IPS-15b (cell line): ENCODE data around the gene EDEM3.

Experiments used
- H3K27me3 ChIP-seq: one replicate; pipeline ENCODE4 v1.6.1; 2013; ENCODE audit warnings: low read length; ENCODE audit not compliant: control insufficient read depth, insufficient read depth
- H3K36me3 ChIP-seq: one replicate; pipeline ENCODE4 v1.6.1; 2013; ENCODE audit warnings: low read length; ENCODE audit not compliant: control insufficient read depth, insufficient read depth
- H3K4me1 ChIP-seq: one replicate; pipeline ENCODE4 v1.6.1; 2013; ENCODE audit warnings: mild to moderate bottlenecking, low read length; ENCODE audit not compliant: control insufficient read depth, insufficient read depth
- H3K4me3 ChIP-seq: one replicate; pipeline ENCODE4 v1.5.1; 2013; ENCODE audit warnings: low read depth, low read length
- H3K9ac ChIP-seq: one replicate; pipeline ENCODE4 v1.6.1; 2013; ENCODE audit warnings: low read depth, mild to moderate bottlenecking, low read length
- H3K9me3 ChIP-seq: one replicate; pipeline ENCODE4 v1.6.1; 2013; ENCODE audit warnings: mild to moderate bottlenecking, low read length; ENCODE audit not compliant: control insufficient read depth, insufficient read depth

The EDEM3 gene

GRCh38 chr1:184709418-184709817 is 45.2 kb downstream of the EDEM3 start:
- Histone ChIP-seq H3K36me3 (no peaks in the 10 kb centered on the region), H3K4me3 (no peak overlapping the region), H3K27me3 (no peaks in the 10 kb centered on the region), H3K9me3 (no peaks in the 10 kb centered on the region), H3K4me1 (no peaks in the 10 kb centered on the region), H3K9ac (no peak overlapping the region)

DNA sequence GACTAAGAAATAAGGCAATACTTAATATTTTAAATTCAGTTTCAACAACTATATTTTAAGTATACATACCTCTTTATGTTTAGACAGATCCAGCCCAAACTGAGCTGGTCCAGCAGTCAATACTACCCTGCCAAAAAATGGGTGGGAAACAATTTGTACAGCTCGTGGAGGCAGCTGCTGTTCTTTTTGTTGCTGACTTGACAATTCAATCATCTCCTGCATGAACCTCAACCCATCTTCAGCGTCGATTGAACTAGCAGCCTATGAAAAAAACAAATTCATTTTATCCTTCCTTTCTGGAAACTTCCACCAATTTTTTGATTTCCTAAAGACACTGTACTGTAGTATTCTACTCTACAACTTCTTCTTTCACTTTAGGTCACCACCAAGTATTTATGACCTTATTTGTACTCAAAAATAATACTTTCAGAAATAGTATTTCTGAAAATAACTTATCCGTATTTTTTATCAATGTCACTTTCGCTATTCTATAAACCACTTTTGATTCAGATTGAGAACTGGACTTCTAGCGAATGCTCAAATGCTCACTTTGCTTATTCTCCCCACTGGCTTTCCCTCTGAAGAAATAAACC is 46.5 kb downstream of the EDEM3 start:
- no peaks in the 10 kb centered on the region for H3K4me1 ChIP-seq
- H3K27me3 ChIP-seq = no peaks in the 10 kb centered on the region
- H3K4me3 ChIP-seq = no peak overlapping the region
- H3K9me3 ChIP-seq = no peaks in the 10 kb centered on the region
- no peak overlapping the region for H3K9ac ChIP-seq
- H3K36me3 ChIP-seq = no peaks in the 10 kb centered on the region

DNA sequence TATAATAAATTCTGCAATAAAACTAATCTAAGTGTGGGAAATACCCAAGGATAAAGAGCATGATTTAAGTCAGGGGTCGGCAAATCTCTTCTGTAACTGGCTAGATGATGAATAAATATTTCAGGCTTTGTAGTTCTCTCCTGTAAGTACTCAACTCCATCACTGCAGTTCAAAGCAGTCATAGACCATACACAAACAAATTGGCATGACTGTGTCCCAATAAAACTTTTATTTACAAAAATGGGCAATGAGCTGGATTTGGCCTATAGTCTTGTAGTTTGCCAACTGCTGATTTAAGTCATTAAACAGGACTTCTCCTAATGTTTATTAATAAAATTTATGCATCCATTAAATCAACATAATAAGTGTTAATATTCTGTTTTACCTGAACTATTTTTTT is 49.4 kb downstream of the EDEM3 start:
- Histone ChIP-seq H3K27me3 (no peaks in the 10 kb centered on the region), H3K36me3 (no peaks in the 10 kb centered on the region), H3K4me1 (no peaks in the 10 kb centered on the region), H3K4me3 (no peak overlapping the region), H3K9me3 (no peaks in the 10 kb centered on the region), H3K9ac (no peak overlapping the region)

GRCh38 chr1:184701816-184702215 is 52.8 kb downstream of the EDEM3 start:
- Histone ChIP-seq H3K4me3 (no peak overlapping the region), H3K27me3 (no peaks in the 10 kb centered on the region), H3K4me1 (no peaks in the 10 kb centered on the region), H3K9ac (no peak overlapping the region), H3K36me3 (no peaks in the 10 kb centered on the region), H3K9me3 (no peaks in the 10 kb centered on the region)

GRCh38 chr1:184698969-184699368 is 55.7 kb downstream of the EDEM3 start:
- H3K27me3 ChIP-seq = no peaks in the 10 kb centered on the region
- H3K4me1 ChIP-seq = peaks cover 10% of the 10 kb centered on the region
- no peaks in the 10 kb centered on the region for H3K9me3 ChIP-seq
- no peak overlapping the region for H3K9ac ChIP-seq
- H3K36me3 ChIP-seq = no peaks in the 10 kb centered on the region
- H3K4me3 ChIP-seq = no peak overlapping the region

DNA sequence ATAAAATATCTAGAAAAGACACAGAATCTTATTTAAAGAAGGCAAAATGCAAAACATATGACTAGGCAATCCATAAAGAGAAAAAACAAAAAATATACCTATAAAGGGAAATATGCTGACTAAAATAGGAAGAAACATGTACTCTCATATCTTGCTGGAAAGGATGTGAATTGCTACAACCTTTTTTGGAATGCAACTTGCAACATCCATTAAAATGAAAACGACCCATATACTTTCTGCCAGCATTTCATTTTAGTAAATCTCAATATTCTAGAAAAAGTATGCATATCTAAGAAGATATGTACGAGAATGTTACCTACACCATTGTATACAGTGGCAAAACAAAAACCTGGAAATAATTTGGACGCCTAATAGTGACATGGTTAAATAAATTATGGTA is 56.6 kb downstream of the EDEM3 start:
- no peaks in the 10 kb centered on the region for H3K9me3 ChIP-seq
- H3K27me3 ChIP-seq = no peaks in the 10 kb centered on the region
- no peak overlapping the region for H3K9ac ChIP-seq
- no peaks in the 10 kb centered on the region for H3K36me3 ChIP-seq
- H3K4me3 ChIP-seq = no peak overlapping the region
- H3K4me1 ChIP-seq = peaks cover 10% of the 10 kb centered on the region

DNA sequence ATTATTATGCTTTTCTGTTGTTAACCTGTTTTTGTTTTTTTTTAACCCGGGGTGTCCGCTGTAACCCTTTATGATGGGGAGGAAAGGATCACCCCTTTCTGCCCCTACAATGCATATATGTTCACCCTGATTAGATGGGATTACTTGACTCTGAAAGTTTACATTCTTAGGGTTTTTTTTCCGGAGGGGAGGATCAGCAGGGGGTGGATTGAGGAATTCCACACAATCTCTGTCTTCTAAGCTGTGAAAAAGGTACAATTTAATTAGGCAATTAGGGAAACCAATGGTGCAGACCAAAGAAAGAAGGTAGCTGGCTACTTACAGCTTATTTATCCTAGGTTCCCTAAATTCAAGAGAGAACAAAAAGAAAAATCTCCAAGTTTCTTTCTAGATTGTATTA is 58.3 kb downstream of the EDEM3 start:
- H3K4me3 ChIP-seq = no peak overlapping the region
- H3K4me1 ChIP-seq = peaks cover 10% of the 10 kb centered on the region
- H3K9ac ChIP-seq = no peak overlapping the region
- no peaks in the 10 kb centered on the region for H3K36me3 ChIP-seq
- no peaks in the 10 kb centered on the region for H3K27me3 ChIP-seq
- H3K9me3 ChIP-seq = no peaks in the 10 kb centered on the region

DNA sequence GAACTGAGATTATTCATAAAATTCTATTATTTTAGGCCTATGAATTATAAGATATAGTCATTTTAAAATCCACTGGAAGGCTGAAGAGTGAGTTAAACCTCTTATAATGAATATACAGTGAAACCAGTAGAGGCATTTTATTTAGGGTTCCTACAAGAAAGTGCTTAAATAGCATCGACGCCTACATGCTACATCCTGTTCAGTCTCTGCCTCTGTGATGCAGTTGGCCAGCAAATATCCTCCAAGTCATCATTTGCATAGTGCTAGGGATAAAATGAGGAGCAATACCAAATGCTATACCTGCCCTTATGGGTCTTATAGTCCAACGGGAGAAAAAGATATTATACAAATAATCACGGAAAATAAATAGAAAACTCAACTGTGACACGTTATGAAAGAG is 59.6 kb downstream of the EDEM3 start:
- H3K4me1 ChIP-seq = peaks cover 10% of the 10 kb centered on the region
- H3K4me3 ChIP-seq = no peak overlapping the region
- H3K27me3 ChIP-seq = no peaks in the 10 kb centered on the region
- no peak overlapping the region for H3K9ac ChIP-seq
- no peaks in the 10 kb centered on the region for H3K36me3 ChIP-seq
- H3K9me3 ChIP-seq = no peaks in the 10 kb centered on the region

DNA sequence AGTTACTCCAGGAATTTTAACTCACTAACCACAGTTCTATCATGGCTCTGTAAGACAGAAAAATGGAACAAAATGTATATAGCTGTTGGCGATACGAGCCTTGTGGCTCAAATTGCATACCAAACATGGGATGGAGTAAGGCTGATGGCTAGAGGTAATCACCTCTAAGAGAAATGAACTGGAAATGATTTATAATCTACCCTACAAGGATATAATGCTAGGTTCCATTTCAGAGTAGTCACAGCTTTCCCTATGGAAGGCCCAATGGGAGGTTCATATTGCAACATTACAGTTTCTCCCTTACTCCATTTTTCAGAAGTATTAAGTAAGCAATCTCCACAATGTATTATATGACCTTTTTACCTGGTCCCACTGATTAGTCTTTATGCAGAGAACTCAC is 61.6 kb downstream of the EDEM3 start:
- H3K9ac ChIP-seq = no peak overlapping the region
- H3K9me3 ChIP-seq = no peaks in the 10 kb centered on the region
- H3K27me3 ChIP-seq = no peaks in the 10 kb centered on the region
- H3K4me3 ChIP-seq = no peak overlapping the region
- peaks cover 10% of the 10 kb centered on the region for H3K4me1 ChIP-seq
- no peaks in the 10 kb centered on the region for H3K36me3 ChIP-seq

GRCh38 chr1:184691719-184692324 is 62.8 kb downstream of the EDEM3 start:
- no peaks in the 10 kb centered on the region for H3K9me3 ChIP-seq
- H3K9ac ChIP-seq = no peak overlapping the region
- peaks cover 10% of the 10 kb centered on the region for H3K4me1 ChIP-seq
- no peaks in the 10 kb centered on the region for H3K36me3 ChIP-seq
- H3K27me3 ChIP-seq = no peaks in the 10 kb centered on the region
- no peak overlapping the region for H3K4me3 ChIP-seq

DNA sequence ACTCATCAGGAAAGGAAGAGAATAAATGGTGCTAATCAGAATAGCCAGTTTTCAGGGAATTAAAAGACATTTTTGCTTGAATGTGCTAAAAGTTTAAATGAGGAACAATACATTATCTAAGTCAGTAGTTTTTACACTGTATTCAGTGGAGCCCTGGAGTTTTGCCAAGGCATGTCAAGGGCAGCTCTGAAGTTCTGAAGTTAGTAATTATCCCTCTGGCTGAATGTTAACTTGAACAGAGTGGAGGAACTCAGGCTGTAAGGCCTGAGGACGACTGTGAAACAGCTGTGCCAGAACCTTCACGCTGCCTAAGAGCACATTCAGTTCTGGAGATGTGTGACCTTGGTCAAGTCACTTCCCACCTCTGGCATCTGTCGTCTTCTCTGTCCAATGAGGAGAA is 68.1 kb downstream of the EDEM3 start:
- H3K36me3 ChIP-seq = no peaks in the 10 kb centered on the region
- H3K9me3 ChIP-seq = no peaks in the 10 kb centered on the region
- peaks cover 12% of the 10 kb centered on the region for H3K4me1 ChIP-seq
- H3K4me3 ChIP-seq = no peak overlapping the region
- H3K9ac ChIP-seq = no peak overlapping the region
- no peaks in the 10 kb centered on the region for H3K27me3 ChIP-seq

DNA sequence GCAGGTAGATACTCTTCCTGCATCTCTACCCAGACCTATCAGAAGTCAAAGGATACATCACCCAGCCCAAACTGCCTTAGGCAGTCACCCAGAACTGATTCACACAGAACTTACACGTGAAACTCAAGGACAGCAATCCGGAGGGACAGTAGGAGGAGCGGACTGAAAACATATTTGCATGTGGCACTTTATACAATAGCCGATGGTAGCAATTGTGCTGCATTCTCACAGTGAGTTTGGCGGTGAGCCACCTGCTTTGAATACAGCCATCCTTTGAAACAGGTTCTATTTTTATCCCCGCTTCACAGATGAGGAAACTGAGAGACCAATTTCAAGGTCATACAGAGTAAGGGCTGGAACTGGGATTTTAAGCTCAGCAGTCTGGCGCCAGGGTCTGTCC is 69.5 kb downstream of the EDEM3 start:
- Histone ChIP-seq H3K27me3 (no peaks in the 10 kb centered on the region), H3K36me3 (no peaks in the 10 kb centered on the region), H3K4me1 (peaks cover 12% of the 10 kb centered on the region), H3K4me3 (no peak overlapping the region), H3K9me3 (no peaks in the 10 kb centered on the region), H3K9ac (no peak overlapping the region)
